H7 (cell line): Measurements from ENCODE around the gene TOPORS. TPM values are rescaled to one million over a fixed set of nuclear protein-coding genes. Genes with fewer than 3 reads are reported as not detected.

Experiments used
- DNase-seq: peaks from one replicate; pipeline ENCODE4 v3.0.0; 2012
- H3K27me3 ChIP-seq: 2 replicates; pipeline ENCODE4 v1.6.0; 2011; ENCODE audit warnings: mild to moderate bottlenecking, low read length; ENCODE audit not compliant: control insufficient read depth, insufficient read depth
- H3K36me3 ChIP-seq: replicated peaks from 2 replicates; pipeline ENCODE4 v1.5.1; 2011; ENCODE audit warnings: low read length; ENCODE audit not compliant: control insufficient read depth, insufficient read depth
- H3K4me3 ChIP-seq: 2 replicates; pipeline ENCODE4 v1.5.1; 2011; ENCODE audit warnings: low read depth, mild to moderate bottlenecking, control low read depth, low read length, moderate library complexity; ENCODE audit not compliant: insufficient read depth
- total RNA-seq: library from RNA; depleted of rRNA; stranded (reverse); fragments of >200 nt; shearing (Covaris generic); gene quantifications from 2 replicates; pipeline ENCODE4 v1.2.3, GENCODE V29; 2014; rRNA removed

Gene TOPORS
- total RNA-seq, 1 experiment from 2014 or later: 27.1 TPM

DNA sequence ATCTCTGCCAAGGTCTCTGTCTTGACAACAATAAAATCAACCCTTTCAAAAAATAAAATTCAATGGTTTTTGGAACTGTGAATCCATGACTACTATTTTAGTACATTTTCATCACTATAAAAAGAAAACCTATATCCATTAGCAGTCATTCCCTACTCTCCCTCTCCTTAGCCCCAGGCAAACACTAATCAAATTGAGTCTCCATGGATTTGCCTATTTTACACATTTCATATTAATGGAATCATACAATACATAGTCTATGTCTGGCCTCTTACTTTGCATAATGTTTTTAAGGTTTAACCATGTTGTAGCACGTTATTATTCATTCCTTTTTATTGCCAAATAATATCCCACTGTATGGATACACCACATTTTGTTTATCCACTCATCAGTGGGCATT is 50.5 kb downstream of the TOPORS start:
- no peak overlapping the region for H3K4me3 ChIP-seq
- no peaks in the 10 kb centered on the region for H3K27me3 ChIP-seq
- H3K36me3 ChIP-seq: peaks cover 2% of the 10 kb centered on the region
- no peak for DNase-seq

- peaks cover 2% of the 10 kb centered on the region for H3K36me3 ChIP-seq
- no peak overlapping the region for H3K4me3 ChIP-seq
- DNase-seq: no peak
- no peaks in the 10 kb centered on the region for H3K27me3 ChIP-seq
Measured at GRCh38 chr9:32500768-32501167, 51.6 kb downstream of the TOPORS start.

GRCh38 chr9:32497921-32498320 is 54.5 kb downstream of the TOPORS start:
- H3K4me3 ChIP-seq: no peak overlapping the region
- no peak for DNase-seq
- H3K36me3 ChIP-seq: peaks cover 2% of the 10 kb centered on the region
- H3K27me3 ChIP-seq: no peaks in the 10 kb centered on the region

DNA sequence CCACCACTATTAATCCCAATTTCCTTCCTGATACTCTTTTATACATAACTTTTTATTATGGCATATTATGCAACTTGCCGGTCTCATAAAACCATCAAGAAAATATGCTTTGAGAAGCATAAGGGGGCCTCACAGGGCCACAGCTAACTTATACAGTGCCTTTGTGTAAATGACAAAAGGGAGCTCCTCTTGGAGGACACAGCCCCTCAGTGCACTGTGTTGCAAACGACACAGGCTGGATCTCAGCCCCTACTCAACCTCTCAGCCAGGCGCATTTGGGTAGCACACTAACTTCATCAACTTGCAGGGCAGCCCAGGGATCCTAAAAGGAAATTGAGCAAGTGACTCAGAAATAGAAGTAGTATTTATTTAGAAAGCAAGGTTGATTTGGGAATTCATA is 61.8 kb downstream of the TOPORS start:
- peaks cover 5% of the 10 kb centered on the region for H3K36me3 ChIP-seq
- H3K4me3 ChIP-seq: no peak overlapping the region
- H3K27me3 ChIP-seq: no peaks in the 10 kb centered on the region
- peak; percentile 10 for DNase-seq

Other genes starting within 250 kb of the TOPORS start
- gene ACO1, start 167.9 kb downstream of the TOPORS start, total RNA-seq: 35.2 and 40.6 TPM in 2 replicates
- 6.1 and 6.5 TPM in 2 replicates for gene RIGI, start 26.4 kb downstream of the TOPORS start, total RNA-seq
- gene SMIM27, start 259 bp downstream of the TOPORS start, total RNA-seq: 7.1 and 16.7 TPM in 2 replicates
- gene NDUFB6, start 20.6 kb upstream of the TOPORS start, total RNA-seq: 48.4 and 77.1 TPM in 2 replicates
- not detected in 2 replicates for gene TAF1L, start 83.1 kb upstream of the TOPORS start, total RNA-seq
- gene TMEM215, start 231.0 kb upstream of the TOPORS start, total RNA-seq: 0.10 and 0.18 TPM in 2 replicates